ENCODE data around the gene TNFRSF13B.

TNFRSF13B gene

DNA sequence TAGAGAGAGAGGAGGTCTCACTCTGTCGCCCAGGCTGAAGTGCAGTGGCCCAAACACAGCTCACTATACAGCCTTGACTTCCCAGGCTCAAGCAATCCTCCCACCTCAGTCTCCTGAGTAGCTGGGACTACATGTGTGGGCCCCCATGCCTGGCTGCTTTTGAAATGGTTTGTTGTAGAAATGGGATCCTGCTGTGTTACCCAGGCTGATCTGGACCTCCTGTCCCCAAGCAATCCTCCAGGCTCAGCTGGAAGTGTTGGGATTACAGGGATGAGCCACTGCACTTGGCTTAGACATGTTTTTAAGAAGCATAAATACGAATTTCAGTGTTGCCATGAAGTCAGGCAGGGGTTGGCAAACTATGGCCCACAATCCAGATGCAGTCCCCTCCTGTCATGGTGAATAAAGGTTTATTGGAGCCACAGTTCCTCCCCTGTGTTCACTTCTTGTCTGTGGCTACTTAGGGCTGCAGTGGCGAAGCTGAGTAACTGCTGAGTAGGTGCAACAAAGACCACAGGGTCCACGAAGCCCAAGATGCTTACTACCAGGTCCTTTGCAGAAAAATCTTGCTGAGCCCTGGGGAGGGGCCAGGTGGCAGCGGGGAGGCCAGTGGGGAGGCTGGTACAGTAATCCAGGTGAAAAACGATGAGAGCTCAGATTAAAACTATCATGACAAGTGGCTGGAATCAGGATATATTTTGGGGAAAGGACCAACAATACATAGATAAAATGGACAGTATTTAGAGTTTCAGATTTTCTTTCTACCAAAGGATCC lies 35.2 kb downstream of the TNFRSF13B start:
- DNase-seq: no peak

DNA sequence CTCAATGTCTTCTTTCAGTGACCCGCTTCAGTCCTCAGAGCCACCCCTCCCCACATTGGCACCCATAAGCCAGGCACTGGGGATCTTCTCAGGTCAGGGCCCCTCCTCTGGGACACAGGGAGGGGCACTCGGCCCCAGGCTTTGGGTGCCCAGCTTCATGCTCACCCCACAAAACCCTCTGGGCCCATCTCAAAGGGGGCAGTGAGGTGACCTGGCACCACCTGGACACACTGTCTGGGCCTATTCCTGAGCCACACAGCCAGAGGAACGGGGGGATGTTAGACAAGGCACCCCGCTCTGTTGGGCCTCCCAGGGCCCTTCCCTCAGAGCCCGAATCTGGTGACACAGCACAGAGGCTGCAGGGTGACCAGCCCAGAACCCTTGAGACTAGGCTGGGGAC lies 36.1 kb downstream of the TNFRSF13B start:
- no peak for DNase-seq

DNA sequence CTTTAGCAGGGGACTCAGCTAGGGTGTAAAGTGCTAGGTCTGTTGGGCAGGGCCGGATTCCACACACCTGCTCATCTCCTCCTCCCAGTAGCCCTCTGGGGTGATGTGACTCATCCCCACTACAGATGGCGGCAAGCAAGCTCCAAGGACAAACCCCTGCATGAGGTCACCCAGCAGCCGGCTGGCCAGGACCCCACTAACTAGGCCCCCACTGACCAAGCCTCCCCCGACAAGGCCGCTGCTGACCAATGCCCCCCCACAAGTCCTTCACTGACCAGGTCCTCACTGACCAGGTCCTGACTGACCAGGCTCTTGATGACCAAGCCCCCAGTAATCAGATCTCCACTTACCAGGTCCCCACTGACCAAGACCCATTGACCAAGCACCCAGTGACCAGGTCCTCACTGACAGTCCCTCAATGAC lies 36.7 kb downstream of the TNFRSF13B start:
- no peak for DNase-seq

DNA sequence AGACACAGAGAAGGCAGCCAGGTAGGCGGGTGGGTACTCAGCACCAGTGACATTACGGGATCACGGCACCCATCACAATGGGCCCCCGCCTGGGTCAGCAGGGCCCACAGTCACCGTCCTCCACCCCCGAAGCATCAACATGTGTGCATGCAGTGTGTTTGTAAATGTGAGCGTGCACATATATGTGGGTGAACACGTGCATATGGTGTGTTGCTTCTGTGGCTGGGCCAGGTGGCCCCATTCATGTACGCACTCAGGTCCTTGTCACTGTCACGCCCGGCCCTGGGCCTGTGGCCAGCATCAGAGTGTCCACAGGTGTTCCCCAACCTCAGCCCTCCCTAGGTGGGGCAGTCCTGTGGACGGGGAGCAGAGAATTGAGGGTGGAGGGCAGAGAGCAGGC lies 37.1 kb downstream of the TNFRSF13B start:
- no peak for DNase-seq

DNA sequence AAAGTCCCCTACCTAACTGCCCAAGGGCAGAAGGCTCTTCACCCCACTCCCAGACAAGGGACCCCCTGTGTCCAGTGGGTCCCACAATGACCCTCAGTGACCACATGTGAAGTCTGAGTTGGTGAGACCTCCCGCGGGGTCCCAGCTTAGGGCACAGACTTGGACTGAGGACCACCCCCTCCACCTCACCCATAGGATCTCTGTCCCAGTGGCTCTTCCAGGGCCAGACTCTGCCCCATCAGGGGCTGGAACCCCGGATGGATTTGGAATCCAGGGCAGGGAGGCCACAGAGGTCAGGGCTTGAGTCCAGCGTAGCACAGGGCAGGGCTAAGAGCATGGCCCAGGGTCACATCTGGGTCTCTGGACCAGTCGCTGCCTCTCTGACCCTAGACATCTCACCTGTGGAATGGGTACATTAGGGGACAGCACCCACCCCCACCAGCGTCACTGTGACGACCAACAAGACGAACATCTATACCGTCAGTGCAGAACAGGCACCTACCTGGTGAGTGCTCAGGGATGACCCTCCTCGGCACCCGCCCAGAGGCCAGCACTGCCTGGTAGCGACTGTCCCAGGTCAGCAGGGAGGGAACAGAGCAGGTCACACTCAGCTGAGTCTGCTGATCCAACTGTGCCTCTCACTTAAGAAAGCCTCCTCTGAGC lies 37.7 kb downstream of the TNFRSF13B start:
- DNase-seq: no peak

DNA sequence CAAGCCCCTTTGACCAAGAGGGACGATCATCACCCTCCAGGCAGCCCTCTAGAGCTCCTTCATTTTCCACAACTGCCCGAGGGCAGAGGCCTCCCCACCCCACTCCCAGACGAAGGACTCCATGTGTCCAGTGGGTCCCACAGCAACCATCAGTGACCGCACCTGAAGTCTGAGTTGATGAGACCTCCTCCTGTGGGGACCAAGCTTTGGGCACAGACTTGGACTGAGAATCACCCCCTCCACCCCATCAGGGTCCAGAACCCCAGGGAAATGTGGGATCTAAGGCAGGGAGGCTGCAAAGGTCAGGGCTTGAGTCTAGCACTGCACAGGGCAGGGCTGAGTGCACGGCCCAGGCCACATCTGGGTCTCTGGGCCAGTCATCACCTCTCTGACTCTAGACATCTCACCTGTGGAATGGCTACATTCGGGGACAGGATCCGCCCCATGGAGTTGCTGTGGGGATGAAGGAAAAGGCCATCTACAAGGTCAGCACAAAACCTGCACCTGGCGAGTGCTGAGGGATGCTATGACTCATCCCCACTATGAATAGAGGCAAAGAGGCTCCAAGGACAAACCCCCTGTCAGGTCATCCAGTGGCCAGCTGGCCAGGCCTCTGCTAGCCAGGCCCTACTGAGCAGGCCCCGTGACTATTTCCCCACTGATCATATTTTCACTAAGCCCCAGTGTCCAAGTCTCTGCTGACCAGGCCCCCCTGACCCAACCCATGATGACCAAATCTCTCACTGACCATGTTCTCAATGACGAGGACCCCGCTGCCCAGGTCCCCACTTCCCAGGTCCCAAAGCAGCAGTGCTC lies 38.4 kb downstream of the TNFRSF13B start:
- no peak for DNase-seq

DNA sequence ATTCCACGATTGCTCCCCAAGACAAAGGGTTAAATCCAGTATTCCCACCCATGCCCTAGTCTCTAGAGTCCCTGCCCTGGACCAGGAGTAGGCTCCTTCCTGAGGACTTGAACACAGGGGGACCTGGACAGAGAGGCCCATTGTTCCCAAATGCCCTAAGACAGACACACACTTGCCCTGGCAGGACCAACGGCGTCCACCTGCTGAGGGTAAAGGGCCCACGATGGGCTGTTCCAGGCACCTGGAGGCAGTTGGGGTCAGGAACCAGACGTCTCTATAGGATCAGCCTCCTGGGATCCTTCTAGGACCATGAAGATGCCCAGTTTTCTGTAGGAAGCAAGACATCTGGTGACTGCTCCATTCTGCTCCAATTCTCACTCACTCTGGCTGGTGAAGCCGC lies 39.3 kb downstream of the TNFRSF13B start:
- no peak for DNase-seq

DNA sequence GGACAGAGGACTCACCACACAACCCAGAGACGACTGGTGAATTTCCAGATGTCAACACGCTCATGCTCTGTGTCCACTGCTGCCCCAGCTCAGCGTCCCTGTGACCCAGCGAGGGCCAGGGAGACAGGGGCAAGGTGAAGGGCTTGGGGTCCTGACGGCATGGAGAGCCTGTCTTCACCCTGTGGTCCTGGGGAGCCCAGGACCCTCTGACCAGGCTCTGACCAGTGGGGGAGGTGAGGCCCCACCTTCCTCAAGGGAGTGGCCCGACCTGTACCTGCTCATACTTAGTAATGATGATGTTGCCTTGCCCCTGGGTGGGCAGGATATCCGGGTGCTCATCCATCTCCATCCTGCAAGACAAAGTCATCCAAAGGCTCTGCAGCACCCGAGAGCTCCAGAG lies 39.8 kb downstream of the TNFRSF13B start:
- no peak for DNase-seq

DNA sequence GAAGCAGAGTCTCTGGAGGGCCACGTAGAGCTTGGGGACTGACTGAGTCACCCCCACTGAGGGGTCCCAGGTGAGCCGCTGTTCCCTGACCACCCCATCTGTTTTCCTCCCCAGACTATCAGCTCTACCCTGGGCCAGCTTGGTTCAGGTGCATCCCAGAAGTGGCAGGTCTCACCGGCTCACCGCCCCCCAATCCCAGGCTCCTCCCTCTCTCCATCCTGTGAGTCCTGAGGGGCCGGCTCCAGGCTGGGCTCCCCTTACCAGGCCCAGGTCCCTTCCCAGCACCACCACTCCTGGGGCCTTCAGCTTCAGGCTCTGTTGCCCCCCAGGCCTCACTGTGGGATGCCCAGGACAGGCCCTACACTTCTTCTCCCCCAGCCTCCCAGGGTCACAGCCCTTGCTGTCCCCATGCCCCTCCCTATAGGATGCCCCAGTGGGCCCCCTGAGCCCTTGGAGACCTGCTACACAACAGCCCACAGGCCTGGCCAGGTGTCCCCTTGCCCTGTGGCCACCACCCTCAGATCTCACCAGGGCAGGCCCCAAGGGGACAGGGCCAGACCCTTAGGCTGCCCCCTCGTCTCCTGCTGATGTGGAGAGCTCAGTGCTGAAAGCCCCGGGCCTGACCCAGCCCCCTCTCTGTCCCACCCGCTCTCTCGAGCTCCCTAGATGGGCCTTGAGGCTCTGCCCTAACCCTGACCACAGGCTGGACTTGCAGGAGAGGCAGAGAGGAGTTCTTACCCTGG lies 40.4 kb downstream of the TNFRSF13B start:
- DNase-seq: no peak

DNA sequence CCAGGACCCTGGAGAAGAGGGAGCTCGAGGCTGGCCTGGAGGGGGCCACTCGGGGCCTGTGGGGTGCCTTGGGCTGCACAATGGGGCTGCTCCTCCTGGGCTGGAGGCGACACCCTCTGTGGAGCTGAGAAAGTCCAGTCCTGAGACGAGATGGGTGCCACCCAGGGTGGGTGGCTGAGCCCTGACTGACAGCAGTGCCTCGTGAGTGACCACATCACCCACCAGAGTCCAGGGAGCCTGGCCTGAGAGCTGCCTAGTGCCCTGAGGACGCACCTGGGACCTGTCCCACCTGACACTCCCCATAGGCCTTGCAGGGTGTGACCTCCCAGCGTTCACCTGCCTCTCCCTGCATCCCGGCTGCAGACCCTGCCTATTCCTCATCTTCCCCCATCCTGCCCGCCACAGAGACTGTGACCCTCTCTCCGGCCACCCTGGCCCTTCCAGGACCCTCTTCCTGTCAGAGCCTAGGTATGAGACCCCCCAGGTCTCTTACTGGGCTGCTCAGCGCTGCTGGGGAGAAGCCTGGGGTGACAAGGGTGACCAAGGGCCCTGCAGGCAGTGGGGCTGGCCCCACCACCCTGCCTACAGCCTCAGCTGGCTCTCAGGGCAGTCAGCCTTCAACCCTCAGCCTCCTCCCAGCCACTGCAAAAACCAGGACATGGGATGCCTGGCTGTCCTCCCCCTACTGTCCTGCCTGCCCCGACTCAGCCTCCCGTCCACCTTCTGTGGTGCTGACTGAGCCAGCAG lies 41.2 kb downstream of the TNFRSF13B start:
- DNase-seq: no peak

DNA sequence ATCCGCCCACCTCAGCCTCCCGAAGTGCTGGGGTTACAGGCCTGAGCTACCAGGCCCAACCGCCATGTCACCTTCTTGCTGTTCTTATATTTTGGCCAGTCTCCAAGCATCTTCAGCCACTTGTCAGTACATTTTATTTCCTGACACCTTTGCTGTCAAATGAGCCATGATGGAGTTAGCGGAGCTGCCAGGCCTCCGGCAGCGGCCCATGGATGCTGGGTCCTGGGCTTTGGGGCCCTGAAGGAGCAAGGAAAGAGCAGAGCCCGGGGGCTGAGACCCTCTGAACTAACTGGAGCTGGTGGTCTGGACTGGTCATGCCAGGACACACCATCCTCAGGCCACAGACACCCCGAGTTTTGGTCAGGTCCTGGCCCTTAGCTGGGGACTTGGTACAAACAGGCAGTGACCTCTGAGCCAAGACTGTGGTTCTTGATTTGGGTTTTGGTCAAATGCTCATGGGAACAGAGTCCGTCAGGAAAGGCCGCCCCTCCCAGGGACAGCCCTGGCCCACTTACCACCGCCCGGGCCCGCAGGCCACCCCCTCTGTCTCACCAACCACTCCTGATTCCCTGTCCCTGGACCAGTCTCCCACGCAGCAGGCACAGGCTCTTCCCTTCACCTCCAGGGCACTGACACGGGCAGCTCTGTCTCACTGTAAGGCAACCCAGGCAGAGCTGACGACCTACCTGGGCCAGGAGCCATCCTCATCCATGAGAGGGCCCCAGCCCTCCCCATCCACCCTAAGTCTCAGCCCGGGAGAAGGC lies 42.0 kb downstream of the TNFRSF13B start:
- DNase-seq: no peak

DNA sequence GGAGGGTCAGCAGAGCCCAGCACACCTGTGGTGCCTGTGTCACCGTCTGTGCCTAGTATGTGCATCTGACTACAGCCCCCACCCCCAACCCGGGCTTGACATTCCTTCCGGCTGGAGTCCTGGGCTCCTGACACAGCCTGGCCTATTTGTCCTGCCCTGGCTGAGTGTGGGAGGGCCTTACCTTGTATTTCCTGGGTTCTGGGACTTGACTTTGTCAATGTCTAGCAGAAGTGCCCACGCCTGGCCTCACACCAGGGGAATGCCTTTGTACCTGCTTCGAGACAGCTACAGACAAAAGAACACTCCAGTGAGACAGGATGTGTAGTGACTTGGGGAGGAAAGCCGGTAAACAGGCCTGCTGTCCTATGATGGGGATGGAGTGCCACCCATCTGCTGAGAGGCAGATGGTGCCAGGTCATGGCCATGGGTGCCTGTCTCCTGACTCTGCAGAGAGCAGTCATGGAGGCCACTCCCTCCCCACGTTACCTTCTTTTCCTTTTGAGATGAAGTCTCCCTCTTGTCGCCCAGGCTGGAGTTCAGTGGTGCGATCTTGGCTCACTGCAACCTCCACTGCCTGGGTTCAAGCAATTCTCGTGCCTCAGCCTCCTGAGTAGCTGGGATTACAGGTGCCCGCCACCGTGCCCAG lies 42.8 kb downstream of the TNFRSF13B start:
- no peak for DNase-seq

DNA sequence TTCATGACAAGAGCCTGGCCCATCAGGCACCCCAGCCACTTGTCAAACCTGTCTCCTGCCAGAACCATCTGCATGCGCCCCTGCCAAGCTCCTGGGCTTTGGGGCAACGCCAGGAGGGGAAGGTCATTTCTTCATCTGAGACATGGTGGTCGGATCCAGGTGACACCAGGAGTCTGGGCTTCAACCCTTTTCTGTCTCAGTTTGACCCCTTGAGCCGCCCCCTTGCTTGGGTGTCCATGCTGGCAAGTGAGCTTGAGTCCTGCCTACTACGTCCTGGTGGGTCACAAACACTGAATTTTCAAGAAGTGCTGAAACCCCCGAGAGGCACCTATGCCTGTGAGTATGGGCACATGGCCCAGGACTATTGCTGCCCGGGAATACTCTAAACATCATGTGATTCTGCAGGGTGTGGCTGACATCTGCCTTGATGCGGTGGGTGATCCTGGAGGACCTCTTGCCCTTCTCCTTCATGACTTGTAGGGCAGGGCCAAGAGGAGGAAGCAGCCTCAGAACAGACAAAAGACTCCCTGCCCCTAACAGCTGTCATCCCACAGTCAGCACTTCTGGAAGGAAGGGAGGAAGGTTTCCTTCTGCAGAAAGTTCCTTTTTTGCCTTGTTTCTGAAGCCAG lies 43.4 kb downstream of the TNFRSF13B start:
- no peak for DNase-seq

DNA sequence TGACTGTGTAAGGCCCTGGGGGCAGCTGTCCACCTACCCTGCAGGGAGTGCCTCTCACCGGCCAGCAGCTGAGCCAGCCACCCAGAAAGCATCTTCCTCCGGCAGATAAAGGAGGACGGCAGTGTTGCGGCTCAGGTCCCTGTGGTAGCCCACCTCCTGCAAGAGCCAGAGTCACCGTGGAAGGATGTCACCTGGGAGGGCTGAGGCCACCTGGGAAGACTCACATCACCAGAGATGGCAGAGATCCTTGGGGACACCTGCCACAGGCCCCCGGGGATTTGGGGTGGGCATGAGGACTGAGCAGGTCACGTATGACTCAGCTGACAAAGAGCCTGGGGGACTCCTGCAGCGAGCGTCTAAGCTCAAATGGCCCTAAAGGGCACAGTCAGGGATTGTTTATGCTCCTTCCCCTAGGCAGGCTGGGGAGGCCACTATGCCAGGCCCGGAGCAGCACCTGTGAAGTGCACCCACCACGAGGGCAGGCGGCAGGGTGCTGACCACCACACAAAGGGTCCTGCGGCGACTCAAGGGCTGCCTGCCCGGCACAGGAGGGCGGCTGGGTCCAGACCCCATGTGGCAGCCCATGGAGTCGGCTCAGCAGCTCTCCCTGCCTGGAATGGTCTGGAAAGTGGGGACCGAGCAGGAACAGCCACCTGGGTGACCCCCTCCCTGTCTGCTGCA lies 44.1 kb downstream of the TNFRSF13B start:
- no peak for DNase-seq

DNA sequence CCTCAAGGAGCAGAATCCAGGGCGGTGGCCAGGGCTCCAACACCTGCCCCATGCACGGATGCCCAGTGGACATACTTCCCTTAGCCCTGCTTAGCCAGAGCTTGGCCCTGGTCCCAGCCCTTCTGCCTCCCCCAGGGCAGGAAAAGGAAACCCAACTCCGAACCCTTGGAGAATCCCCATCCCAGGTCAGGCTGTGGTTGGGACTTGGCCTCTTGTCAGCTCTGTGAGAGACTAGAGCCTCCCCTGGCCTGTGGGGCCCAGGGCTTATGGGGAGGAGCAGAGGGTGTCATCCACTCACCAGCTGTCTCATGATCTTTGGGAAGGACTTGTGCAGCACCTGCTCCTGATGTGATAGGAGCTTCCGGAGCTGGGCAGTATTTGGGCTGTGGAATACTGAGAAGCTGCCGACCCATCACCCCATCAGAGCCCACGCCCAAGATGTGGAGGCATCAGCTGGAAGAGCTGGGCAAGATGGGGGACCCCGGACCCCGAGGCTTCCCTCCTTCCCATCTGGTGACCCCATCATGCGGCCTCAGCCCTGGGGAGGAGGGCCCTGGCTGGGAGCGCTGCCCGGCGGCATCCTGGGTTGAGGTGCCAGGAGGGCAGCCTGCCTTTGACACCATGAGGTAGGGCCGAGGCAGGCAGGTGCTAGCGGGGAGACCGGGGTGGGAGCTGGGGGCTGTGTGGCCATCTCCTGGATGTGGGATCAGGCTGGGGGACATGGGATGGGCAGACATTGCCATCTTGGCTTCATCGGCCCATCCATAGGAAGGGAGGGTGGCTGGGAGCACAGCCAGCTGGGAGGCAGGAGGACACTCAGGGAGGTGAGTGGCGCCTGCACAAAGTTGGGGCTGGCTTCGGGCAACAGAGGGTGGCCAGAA lies 45.1 kb downstream of the TNFRSF13B start:
- no peak for DNase-seq

DNA sequence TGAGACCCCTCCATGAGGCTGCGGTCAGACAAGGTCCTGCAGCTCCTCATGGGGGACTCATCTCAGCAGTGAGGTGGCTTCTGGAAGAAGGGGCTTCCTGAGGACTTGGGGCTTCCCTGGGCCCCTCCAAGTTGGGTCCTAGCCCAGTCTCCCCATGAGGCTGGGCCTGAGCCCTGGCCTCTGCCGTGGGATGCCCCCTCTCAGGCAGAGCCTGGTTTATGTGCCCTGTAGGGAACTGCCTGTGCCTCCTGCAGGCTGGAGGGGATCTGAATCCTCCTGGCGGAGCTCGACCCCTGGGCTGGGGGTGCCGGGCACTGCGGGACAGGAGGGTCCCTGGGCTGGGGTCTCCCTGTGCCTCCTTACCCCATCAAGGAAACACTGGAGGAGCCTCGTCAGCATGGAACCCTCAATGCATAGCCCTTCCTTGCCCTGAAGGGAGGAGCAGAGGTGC lies 45.8 kb downstream of the TNFRSF13B start:
- DNase-seq: no peak

DNA sequence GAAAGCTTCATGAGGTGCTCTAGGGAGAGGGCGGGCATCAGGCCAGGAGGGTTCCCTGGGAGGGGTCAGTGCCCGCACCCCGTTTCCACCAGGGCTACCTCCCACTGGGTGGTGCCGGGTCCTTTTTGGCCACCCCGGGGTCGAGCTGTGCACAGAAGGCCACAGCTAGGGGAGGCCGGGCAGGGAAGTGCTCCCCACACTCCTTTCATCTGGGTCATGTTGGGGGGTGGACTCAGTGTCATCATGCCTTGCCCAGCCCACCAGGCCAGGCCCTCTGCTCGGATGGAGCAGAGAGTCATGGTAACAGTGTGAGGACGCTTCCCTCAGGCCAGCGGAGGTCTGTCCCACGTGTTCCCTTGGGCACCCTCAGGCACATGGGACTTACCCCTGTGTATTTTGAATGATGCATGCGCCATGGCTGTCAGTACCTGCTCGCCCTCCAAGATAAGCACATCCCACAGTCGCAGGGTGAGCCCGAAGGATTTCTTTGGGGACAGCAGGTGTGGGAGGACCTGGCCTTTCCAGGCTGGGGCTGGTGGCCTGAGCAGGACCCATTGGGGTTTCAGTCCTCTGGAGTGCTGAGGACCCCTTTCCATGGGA lies 46.4 kb downstream of the TNFRSF13B start:
- DNase-seq: no peak
